ENCODE measurements around the gene RIMBP2.

The RIMBP2 gene

DNA sequence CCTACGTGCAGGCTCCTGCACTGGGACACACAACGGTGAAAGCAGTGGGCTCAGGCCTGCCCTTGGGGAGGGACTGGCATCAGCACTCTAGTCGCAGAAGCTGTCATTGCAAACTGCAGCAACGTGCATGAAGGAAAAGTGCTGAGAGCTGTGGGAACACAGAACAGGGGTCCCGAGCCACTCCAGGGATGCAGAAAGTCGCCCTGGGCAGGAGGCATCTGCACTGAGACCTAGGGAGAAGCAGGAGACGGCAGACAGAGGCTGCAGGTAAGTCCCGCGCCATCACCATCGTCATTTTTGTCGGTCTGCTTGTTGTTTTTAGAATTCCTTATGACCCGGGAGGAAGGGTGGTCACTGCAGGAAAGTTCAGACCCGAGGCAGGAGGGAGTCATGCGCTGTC is 21.6 kb upstream of the RIMBP2 start:
- no peak for DNase-seq (ENCODE audit: low read depth)

DNA sequence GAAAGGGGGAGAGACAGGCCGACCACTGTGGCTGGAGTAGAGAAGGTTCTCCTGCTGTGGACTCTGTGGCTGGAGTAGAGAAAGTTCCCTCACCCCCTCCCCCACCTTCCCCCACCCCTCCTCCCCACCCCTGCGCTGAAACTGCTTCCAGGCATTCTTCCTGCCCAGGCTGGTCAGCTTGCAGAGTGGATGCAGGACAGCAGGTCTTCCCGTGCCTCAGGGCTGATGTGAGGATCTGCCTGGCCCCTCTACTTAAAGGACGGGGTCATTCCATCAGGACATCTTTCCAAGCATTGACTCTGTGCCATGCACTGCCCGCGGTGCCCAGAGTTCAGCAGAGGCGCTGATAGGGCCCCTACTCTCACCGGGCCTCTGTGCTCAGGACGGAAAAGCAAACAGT is 13.2 kb upstream of the RIMBP2 start:
- no peak for DNase-seq (ENCODE audit: low read depth)

DNA sequence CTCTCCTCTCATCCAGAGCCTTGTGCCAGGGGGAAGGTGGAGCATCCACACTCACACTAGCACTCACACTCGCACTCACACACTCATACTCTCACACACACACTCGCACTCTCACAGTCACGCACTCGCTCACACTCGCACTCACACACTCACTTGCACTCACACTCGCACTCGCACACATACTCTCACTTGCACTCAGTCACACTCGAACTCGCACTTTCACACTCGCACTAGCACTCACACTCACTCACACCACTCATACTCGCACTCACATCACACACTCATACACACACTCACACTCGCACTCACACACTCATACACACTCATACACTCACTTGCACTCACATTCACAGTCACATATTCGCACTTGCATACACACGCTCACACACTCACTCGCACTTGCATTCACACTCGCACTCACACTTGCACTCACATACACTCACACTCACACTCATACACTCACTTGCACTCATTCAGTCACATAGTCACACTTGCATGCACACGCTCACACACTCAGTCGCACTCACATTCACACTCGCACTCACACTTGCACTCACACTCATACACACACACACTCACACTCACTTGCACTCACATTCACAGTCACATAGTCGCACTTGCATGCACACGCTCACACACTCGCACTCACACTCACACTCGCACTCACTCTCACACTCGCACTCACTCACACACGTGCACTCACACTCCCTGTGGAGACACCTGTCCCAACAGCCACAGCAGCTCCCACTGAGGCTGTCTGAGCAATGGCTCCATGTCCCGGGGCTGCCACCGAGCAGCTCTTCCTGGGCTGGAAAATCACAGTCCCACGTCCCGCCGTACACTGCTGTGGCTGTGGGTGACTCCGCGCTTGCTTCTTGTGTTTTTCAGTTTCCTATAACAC is 12.3 kb upstream of the RIMBP2 start:
- no peak for DNase-seq (ENCODE audit: low read depth)

DNA sequence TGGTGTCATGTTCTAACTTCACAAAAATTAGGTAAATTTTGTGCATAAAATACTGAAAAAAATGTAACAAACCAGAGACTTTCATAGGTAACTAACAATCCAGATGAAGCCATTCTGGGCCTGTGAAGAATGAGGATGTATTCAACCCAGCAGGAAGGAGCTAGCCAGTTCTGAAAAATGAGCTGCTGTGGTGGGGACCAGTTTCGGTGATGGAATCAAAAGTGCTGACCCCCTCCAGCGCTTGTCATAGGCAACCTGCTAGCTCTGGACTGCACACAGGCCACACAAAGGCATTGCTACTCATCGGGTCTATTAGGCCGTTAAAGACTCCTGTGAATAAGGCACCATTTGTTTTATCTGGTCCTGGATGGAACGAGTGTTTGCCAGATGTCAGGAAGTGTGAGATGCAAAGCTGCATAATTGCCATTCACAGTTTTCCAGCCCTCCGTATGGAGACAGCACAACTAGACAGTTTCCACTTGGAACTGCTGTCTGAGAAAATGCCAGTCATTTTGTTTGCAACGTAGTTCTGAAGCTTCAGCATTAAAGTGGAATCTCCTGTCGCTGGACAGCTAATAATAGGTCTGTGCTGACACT is 3.3 kb upstream of the RIMBP2 start:
- DNase-seq (ENCODE audit: low read depth): no peak

DNA sequence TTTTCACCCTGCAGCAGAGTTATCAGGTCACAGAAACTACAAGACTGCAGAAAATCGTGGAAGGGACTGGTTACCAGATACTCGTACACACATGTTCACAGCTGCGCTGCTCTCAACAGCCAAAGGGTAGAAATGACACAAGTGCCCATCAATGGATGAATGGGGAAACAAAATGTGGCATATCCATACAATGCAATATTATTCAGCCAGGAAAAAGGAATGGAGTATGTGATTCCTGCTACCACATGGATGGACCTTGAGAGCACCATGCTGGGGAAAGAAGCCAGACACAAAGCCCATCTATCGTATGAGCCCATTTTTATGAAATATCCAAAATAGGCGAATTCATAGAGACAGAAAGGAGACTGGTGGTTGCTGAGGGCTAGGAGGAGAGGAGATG is 1.7 kb upstream of the RIMBP2 start:
- no peak for DNase-seq (ENCODE audit: low read depth)

DNA sequence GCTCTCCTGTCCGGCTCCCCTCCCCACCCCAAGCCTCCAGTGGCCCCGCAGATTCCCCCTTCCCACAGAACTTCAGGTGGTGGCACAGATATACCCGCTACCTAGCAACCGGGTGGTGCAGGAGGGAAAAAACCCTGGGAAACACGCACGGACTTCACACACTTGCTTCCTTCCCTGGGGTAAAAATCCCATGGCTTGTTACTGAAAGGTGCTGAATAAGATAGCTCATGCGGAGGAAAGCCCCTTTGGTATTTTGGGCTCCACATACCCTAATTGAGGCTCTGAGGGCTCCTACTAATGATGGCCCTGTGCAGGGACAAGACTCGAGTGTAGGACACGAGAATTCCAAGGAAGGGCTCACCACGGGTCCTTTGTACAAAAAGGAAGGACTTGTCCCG is 869 bp upstream of the RIMBP2 start:
- no peak for DNase-seq (ENCODE audit: low read depth)

DNA sequence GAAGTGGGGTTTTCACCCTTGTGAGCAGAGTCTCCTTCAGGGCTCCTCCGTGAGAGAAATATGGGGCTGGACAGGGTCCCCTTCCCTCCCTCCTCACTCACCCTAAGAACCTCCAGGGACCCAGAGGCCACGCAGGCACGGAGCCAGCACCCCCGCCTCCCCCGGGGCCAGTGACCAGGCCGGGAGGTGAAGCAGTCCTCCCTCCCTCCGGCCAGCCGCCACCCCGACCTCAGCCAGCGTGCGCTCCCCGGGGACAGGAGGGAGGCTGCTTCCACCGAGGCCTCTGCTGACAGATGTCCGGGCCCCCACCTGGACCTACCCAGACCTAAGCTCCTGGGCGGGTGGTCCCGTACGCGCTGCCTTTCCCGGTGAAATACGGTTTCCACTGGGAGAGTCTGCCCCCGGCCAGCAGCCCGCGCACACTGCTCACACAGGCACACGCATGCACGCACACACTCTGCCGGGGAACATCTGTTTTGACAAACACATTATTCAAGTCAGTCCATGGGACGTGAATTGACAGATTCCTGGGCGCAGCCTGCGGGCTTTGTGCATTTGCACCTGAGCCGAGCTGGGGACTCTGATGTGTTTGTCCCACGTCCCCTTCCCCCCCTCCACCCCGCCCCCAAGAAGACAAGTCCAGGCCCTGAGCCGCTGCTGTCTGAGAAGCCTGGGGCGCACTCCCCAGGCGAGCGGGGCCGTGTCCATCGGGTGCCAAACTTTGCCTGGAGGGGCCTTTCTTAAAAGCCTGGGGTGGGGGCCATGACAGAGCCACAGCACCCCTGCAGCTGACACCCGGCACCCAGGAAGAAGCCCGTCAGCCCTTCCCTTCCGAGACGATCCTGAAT is 725 bp downstream of the RIMBP2 start:
- no peak for DNase-seq (ENCODE audit: low read depth)

DNA sequence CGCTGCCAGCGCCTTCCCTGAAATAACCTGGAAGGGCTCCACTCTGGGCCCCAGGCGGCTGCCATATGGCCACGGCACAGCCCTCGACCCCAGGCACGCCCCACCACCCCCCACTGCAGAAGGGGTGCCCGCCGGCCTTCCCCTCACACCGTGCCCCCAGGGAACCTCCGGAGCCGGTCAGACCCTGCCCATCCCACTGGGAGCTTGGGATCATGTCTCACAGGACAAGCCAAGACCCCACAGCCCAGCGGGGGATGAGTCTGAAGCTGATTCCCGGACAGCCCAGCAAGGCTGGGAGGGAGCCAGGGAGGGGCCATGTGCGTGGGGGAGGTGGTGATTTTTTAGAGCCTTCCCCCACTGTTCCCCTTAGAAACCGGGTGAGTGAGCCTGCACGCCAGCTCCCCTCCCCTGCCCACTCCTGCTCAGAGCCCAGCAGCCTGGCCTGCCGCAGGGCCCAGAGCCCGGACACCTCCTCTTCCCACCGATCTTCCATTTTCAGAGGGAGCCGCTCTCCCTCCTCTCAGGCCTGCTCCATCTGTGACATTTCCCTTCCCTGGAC is 1.4 kb downstream of the RIMBP2 start:
- DNase-seq (ENCODE audit: low read depth): no peak

DNA sequence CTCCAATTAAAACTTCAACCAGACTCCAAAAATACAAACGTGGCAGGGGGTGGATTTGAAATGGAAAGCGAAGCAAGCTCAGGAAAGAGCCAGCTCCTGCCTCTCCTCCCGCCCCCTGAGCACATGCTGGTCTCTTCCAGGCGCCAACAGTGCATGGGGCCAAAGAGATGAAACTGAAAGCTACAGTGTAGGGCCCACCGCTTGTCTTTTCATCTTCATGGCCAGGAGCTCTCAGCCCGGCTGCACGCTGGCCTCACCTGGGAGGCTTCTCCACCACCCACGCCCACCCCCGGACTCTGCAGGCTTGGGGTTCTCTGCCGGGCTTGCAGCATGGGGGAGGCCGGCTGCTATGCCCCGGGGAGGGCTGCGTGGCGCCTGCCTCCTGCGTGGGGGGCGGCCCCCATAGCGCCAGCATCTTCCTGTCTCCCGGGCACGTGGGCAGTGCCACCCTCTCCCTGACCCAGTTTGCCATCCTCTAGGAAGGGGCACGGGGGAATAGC is 2.0 kb downstream of the RIMBP2 start:
- no peak for DNase-seq (ENCODE audit: low read depth)

DNA sequence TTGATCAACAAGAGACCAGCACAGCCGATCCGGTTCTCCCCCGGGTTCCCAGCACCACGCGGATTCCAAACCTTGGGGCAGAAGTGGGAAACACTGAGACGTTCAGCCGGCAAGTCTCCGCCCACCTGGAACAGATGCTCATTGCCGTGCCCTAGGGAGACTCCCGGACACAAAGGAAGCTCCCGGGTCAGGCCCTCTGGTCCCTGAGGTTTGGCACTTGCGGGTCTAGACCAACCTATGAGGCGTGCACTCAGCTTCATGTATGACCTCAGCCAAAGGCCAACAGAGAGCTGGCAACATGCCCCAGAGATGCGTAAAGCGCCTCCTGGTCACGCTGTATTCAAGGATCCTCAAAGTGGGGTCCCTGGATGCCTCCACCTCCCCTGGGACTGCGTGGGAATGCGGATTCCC is 2.5 kb downstream of the RIMBP2 start:
- no peak for DNase-seq (ENCODE audit: low read depth)

DNA sequence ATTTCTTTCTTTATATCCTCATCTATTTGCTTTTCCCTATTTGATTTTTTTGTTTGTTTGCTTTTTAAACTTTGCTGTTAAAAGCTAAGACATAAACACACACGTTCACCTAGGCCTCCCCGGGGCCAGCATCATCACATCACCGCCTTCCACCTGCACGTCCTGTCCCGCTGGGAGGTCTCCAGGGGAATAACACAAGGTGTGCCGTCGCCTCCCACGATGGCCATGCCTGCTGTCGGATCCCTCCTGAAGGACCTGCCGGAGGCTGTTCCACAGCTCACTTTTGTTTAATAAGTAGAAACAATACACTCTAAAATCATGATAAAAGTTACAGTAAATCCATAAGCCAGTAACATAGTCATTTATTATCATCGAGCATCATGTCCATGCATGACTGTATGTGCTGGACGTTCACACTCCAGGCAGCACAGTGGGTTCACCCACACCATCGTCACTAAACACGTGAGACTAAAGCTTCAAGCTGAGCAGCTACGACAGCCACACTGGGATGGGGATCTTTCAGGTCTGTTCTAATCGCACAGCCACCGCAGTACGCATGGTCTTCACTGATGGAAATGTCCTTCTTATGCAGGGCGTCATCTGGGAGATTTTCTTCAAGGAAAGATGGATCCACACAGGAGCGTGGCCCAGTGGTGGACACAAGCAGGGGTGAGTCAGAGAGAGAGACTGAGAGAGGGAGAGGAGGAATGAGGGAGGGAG is 3.6 kb downstream of the RIMBP2 start:
- DNase-seq (ENCODE audit: low read depth): no peak

DNA sequence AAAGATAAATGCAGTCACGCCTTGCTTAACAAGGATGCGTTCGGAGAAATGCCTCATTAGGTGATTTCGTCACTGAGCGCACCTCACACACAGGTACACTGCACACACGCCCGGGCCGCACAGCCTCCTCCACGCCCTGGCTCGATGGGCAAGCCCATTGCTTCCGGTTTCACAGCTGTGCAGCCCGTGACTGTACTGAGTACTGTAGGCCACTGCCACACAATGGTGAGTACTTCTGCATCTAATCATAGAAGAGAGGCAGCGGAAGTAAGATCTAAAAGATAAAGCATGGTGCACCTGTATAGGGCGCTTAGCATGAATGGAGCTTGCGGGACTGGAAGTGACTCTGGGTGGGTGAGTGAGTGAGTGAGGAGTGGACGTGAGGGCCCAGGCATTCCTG is 4.3 kb downstream of the RIMBP2 start:
- DNase-seq (ENCODE audit: low read depth): no peak

DNA sequence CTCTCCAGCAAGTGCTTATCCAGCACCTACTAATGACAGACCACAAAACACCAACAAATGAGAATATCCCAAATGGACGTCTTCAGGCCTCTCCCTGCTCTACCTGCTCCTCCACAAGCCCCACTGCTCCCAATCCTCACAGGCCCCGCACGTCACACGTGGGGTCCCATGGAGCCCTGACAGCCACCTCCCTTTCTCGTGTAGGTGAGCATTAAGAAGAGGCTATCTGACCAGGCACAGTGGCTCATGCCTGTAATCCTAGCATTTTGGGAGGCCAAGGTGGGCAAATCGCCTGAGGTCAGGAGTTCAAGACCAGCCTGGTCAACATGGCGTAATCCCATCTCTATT is 5.4 kb downstream of the RIMBP2 start:
- no peak for DNase-seq (ENCODE audit: low read depth)

DNA sequence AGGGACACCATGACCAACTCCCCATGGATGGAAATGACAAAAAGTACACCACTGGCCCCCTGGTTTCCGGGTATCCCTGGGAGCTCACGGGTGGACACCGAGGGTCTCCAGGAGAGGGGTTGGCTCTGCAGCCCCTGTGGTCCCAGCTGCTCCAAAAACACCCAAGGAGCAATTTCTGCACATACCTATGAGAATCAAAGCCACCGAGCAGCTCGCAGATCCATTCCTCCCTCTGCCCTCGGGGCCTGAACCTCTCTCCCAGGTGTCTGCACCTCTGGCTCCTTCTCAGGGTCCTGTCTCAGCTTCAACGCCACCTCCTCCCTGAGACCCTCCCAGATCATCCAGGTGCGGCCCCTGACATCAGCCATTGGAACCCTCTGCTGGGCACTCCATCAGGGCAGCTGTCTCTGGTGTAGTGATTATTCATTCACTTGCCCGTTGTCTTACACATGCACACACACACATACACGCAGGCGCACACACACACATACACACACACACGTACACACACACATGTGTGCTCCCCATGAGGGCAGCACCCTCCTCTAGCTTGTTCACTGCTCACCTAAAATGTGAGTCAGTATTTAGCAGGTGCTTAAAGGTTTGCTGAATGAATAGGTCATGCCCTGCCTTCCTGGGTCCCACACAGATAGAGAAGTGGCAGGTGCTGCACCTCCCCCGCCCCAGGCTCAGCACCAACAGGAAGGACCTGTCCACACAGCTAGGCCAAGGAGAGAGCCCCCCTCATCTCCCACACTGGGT is 5.9 kb downstream of the RIMBP2 start:
- DNase-seq (ENCODE audit: low read depth): no peak

DNA sequence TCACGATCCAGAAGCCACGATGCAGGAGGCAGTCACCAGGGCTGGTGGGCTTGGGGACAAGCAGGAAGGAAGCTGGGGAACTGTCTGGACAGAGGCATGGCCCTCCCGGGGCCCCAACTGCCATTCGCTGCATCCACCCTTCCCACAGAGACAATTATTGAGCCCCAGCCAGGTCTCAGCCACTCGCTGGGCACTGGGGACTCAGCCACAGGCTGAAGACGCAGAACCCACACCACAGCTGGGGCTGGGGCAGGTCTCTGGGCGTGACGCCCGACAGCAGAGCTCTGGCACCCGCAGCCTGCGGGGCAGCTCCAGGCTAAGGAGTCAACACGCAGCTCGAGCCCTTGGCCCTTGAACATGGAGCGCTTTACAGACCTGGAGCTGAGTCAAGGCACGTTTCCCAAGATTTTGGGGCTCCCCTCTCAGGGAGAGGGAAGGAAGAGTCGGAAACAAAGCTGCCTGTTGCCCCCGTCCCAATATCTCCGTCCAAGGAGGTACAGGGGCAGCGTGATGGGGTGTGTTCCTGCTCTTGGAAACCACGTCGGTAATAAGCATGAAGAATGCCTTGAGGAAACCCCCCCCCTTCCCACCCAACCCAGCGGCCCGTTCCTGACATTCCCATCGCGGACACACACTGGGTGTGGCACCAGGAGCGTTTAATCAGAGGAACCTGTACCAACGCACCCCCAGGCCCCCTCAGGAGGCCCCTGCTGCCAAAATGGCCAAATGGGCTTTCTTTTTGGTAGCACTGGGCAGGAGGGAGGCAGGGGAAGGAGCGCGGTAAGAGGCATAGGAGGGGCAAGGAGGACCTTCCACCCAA is 6.7 kb downstream of the RIMBP2 start:
- DNase-seq (ENCODE audit: low read depth): no peak

DNA sequence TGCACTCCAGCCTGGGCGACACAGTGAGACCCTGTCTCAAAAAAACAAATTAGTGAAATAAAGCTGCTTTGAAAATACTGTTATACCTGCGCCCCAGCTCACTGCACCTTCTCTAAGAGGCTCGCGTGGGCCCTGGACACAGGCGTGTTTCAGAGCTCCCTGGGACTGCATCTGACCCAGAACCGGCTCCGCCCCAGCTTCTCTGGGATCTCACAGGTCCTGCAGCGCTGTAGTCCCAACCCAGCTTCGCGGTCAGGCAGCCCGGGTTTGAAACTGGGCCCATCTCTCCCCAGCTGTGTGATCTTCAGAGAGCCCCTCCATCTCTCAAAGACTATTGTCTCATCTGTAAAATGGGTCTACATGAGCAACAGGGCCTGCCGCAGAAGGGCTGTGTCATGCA is 7.5 kb downstream of the RIMBP2 start:
- no peak for DNase-seq (ENCODE audit: low read depth)

DNA sequence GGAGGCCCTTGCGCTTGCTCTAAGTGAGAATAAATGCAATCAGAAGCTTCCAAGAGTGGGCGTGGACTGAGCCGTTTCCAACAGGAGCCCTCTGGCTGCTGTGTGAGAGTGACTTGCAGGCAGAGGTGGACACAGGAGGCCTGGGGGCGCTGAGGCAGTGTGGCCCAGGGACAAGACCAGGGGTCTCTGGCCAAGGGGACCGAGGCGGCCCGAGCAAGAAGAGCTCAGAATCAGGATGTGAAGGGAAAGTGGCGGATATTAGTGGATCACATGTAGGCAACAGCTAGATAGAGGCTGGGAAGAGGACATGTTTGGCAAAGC is 8.6 kb downstream of the RIMBP2 start:
- DNase-seq (ENCODE audit: low read depth): no peak

DNA sequence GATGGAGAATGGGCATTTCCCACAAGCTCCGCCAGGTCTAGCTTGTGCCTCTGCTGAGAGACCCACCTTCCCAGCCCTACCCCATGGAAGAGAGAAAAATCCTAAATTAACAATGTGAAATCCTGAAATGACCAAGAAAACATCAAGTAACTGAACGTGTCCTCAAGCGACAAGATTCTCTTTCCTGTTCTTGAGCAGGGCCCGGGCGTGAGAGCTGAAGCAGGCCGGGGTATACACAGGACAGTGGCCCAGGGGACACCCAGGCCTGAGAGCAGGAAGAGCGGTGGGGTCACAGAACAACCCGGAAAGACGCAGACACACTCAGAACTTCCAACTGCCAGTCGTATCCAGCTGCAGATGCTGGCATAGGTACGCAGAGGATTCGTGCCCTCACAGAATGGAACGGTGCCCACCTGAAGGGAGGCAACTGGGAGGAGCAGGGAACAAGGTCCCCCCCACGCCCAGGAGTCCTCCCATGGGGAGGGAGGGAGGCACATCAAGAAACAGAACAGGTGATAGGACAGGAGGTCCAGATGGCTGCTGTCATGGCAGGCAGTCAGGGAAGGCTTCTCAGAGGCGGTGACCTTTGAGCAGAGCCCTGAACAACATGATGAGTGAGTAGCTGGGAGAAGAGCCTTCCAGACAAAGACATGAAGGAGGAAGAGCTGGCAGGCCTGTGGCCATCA is 9.1 kb downstream of the RIMBP2 start:
- DNase-seq (ENCODE audit: low read depth): no peak

DNA sequence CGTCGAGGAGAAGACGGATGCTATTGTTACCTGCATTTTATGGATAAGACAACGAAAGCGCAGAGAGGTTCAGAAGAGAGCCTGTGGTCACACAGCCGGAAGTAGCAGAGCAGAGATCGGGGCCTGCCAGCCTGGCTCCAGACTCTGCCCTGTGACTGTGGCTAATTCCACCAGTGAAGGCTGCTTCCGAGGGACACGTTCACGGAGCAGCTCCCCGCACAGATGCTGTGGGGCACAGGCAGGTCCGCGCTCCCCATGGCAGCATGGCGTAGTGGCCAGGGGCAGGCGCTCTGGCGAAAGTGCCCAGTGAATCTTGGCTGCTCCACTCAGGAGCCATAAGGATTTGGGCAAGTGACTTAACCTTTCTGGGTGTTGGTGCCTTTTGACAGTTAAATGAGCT is 9.8 kb downstream of the RIMBP2 start:
- DNase-seq (ENCODE audit: low read depth): no peak
